T-helper 9 cell (primary cell): Measurements from ENCODE around the gene PDCD1LG2.
"Not testable (repeated sequence)": the region's sequence is repeated elsewhere in the genome, so short reads cannot be mapped to it uniquely, and the experiment has no call there.

Experiments
- DNase-seq: peaks from one replicate; pipeline ENCODE4 v3.0.0-alpha.2; 2020
- total RNA-seq, 2 donors: gene quantifications; one replicate each; lab custom pipeline; 2026; lab: John Stamatoyannopoulos, UW

PDCD1LG2 gene
- total RNA-seq: 0.77 to 0.97 reads per million in 2 donors

- DNase-seq: no peak
Measured at GRCh38 chr9:5510360-5510931, at the start of gene PDCD1LG2. TSS of gene PDCD1LG2 (plus strand) at chr9:5510531. CDS start at chr9:5522547, 12,016 bp downstream.

GRCh38 chr9:5464831-5465330 lies 45.5 kb upstream of the PDCD1LG2 start:
- not testable (repeated sequence) for DNase-seq

- DNase-seq: no peak
Measured at GRCh38 chr9:5466005-5466404, 44.3 kb upstream of the PDCD1LG2 start.

GRCh38 chr9:5466766-5467165 lies 43.6 kb upstream of the PDCD1LG2 start:
- DNase-seq: no peak

- no peak for DNase-seq
Measured at GRCh38 chr9:5468850-5469249, 41.5 kb upstream of the PDCD1LG2 start.

- DNase-seq: no peak
Measured at GRCh38 chr9:5470122-5470521, 40.2 kb upstream of the PDCD1LG2 start.

GRCh38 chr9:5470816-5471215 lies 39.5 kb upstream of the PDCD1LG2 start:
- DNase-seq: no peak

- DNase-seq: not testable (repeated sequence)
Measured at GRCh38 chr9:5475611-5476010, 34.7 kb upstream of the PDCD1LG2 start.

GRCh38 chr9:5478206-5478605 lies 32.1 kb upstream of the PDCD1LG2 start:
- no peak for DNase-seq

GRCh38 chr9:5479994-5480694 lies 30.2 kb upstream of the PDCD1LG2 start:
- no peak for DNase-seq

GRCh38 chr9:5480919-5481318 lies 29.4 kb upstream of the PDCD1LG2 start:
- DNase-seq: no peak

GRCh38 chr9:5481322-5482040 lies 28.9 kb upstream of the PDCD1LG2 start:
- DNase-seq: no peak

GRCh38 chr9:5482194-5482593 lies 28.1 kb upstream of the PDCD1LG2 start:
- DNase-seq: no peak

- no peak for DNase-seq
Measured at GRCh38 chr9:5483306-5483705, 27.0 kb upstream of the PDCD1LG2 start.

GRCh38 chr9:5485378-5486085 lies 24.8 kb upstream of the PDCD1LG2 start:
- DNase-seq: no peak

GRCh38 chr9:5486988-5487387 lies 23.3 kb upstream of the PDCD1LG2 start:
- no peak for DNase-seq

GRCh38 chr9:5488221-5489008 lies 21.9 kb upstream of the PDCD1LG2 start:
- no peak for DNase-seq

GRCh38 chr9:5489630-5490490 lies 20.5 kb upstream of the PDCD1LG2 start:
- DNase-seq: no peak

GRCh38 chr9:5492965-5493678 lies 17.2 kb upstream of the PDCD1LG2 start:
- DNase-seq: no peak
